Esophagus squamous epithelium (tissue), 4 donors: Measurements from ENCODE around the gene MCIDAS.

Experiments used
- CTCF ChIP-seq, 6 experiments: fragments of 450-650 bp in 4 of 6; fragments of 200-600 bp in 2 of 6; sonication (generic) in 2 of 6; IDR thresholded peaks; one replicate each; pipeline ENCODE4 v1.5.1; 2016 to 2019; ENCODE audit warnings: antibody characterized with exemption in 6 of 6, mild to moderate bottlenecking in 4 of 6, moderate library complexity in 4 of 6
- POLR2A ChIP-seq, 4 donors: fragments of 450-650 bp; IDR thresholded peaks; one replicate each; pipeline ENCODE4 v1.6.1; 2017; ENCODE audit warnings: antibody characterized with exemption in 4 of 4, mild to moderate bottlenecking in 4 of 4, moderate library complexity in 3 of 4

- TF ChIP-seq CTCF (IDR thresholded peaks at IDR 0.05) (no peak), POLR2A (IDR thresholded peaks at IDR 0.05) (no peak)
Observed at GRCh38 chr5:55250064-55250463, 22.9 kb upstream of the MCIDAS start.
